GF-D8 (cell line): ENCODE data around the gene IQGAP3.
A peak's percentile ranks its signal among the peaks of the same experiment; 100 is the strongest.

ENCODE experiments used
- DNase-seq: peaks from one replicate; lab custom pipeline; 2025; lab: John Stamatoyannopoulos, UW

The IQGAP3 gene

GRCh38 chr1:156566436-156566835 lies 5.9 kb downstream of the IQGAP3 start:
- no peak for DNase-seq

DNA sequence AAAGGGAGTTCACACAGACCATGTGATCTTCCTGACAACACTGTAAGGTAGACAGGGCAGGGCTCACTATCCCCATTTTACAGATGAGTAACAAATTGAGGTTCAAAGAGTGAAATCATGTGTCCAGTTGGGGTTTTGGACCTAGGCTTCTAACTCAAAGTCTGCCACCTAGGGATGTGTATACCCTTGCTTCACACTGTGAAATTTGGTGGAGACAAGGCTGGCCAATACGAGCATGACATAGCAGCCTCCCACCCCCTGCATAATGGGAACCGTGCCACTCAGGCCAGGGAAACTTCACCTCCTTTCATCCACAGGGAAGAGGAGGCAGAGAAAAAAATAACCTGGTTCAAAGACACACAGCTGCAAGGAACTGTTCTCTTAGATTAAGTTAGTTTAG lies 6.8 kb downstream of the IQGAP3 start:
- no peak for DNase-seq

DNA sequence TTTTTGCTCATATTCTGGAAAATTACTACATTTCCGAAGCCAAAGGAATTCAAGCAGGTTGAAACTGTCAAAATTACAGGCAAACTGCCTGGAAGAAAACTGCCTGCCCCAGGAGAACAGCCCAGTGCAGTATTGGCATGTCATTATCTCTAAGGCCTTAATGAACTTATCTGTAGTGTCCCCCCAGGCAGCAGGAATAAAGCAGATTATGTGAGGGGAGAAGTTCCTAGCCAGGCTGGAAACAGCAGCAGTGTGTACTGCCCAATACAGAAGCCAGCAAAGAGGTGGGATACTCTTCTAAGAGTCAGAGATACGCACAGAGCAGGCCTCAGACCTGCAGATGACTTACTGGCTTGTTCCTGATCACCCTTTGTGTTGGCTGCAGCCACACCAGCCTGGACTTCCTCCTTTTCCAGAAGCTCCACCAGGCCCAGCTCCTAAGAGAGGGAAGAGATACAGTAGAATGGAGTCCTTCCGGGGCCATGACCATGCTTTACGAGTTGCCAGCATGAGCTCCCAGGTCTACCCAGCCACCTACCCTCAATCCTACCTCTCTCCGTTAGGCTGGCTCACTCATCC lies 11.7 kb downstream of the IQGAP3 start:
- DNase-seq: no peak

DNA sequence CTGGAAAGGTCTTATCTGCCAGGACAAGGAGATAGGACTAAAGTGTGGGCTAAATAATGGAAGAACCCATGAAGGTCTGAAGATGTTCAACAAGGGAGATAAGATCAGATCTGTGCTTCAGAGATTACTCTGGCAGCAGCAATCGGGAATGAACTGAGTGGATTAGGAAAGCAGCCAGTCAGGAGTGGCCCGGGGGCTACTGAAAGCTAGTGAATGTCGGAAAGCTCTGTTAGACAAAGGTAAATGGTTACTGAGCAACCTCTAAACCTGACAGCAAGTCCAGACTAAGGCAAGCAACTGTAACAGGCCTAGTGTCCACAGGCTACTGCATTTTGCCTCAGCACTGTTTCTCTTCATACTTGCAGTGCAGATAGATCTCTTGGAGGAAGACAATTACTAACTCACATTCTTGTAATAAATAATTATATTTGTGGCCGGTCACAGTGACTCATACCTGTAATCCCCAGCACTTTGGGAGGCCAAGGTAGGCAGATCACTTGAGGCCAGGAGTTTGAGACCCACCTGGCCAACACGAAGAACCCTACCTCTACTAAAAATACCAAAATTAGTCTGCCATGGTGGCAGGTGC lies 12.5 kb downstream of the IQGAP3 start:
- no peak for DNase-seq

- DNase-seq: no peak
Measured at GRCh38 chr1:156559086-156559796, 13.1 kb downstream of the IQGAP3 start.

- no peak for DNase-seq
Measured at GRCh38 chr1:156556354-156556753, 16.0 kb downstream of the IQGAP3 start.

- DNase-seq: no peak
Measured at GRCh38 chr1:156555715-156556114, 16.6 kb downstream of the IQGAP3 start.

- DNase-seq: no peak
Measured at GRCh38 chr1:156554971-156555370, 17.4 kb downstream of the IQGAP3 start.

DNA sequence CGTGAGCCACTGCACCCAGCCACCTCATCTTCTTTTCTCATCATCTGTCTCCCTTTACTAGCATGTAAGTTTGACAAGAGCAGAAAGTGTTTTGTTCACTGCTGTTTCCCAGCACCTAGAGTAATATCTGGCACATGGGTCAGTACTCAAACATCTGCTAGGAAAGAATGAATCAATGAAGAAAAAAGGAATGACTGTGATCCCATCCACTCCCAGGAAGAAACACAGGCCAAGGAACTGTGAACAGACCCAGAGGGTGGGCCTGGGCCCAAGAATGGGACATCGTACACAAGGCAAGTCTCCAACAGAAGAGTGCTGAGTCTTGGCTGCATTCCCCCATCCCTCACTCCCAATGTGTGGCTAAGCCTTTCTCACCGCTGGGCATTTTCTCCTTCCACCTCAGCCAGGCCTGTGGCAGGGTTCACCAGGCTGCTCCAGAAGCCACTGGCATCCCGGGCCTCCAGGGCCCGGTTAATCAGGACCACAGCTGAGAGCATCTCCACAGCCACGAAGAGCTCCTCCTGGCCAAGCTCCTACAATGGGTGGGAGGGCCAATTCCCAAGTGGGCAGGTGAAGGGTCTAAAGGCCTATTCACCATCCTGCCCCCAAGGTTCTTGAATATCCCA lies 18.4 kb downstream of the IQGAP3 start:
- DNase-seq: no peak

- DNase-seq: peak; percentile 84
Measured at GRCh38 chr1:156552937-156553336, 19.4 kb downstream of the IQGAP3 start.

GRCh38 chr1:156552518-156552917 lies 19.8 kb downstream of the IQGAP3 start:
- DNase-seq: no peak

GRCh38 chr1:156551869-156552268 lies 20.5 kb downstream of the IQGAP3 start:
- no peak for DNase-seq

- no peak for DNase-seq
Measured at GRCh38 chr1:156551066-156551643, 21.2 kb downstream of the IQGAP3 start.

DNA sequence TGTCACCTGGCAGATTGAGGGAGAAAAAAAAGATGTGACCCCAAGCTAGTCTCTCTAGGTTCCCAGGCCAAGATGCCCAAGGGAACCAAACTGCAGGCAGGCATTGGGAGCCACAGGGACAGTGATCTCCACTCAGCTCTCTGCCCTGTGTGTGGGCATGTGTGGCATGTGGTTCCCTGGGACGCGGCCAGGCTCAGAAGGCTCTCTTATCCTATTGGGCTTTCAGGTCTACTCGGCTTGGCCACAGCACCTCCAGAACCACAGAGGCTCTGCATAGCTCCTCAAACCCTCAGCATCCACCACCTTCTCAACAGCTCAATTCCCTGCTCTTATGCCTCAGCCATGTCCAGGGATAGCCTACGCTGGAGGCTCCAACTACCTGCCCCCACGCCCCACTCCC lies 22.0 kb downstream of the IQGAP3 start:
- no peak for DNase-seq

GRCh38 chr1:156549831-156550230 lies 22.5 kb downstream of the IQGAP3 start:
- no peak for DNase-seq

- no peak for DNase-seq
Measured at GRCh38 chr1:156549390-156549789, 23.0 kb downstream of the IQGAP3 start.

DNA sequence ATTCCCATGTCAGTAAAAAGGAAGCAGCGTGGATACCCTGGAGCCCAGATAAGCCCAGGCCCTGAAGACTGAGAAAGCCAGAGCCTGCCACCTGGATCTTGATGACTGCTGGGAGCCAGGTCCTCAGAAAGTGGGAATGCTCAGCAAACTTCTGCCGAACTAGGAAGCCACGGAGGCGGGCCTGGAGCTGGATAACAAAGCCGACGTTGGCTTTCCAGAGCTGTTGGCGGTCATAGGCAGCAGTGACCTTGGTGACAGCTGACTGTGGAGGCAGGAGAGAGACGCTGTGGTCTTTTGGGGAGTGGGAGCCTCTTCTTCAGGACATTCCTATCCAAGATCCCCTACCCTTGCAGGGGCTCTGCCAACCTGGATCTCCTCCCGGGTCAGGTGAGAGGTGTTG lies 24.4 kb downstream of the IQGAP3 start:
- DNase-seq: no peak

DNA sequence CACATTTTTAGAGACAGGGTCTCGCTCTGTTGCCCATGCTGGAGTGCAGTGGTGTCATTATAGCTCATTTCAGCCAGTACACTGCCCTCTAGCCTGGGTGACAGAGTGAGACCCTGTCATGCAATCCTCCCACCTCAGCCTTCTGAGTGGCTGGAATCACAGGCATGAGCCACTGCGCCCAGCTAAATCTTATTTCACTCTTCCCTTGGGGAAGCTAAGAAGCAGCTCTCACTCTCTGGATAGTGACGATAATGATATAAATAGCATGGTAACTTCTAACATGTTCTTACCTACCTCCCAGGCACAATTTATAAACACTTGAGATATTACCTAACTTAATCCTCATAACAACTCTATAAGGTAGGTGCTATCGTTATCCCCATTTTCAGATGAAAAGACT lies 24.9 kb downstream of the IQGAP3 start:
- no peak for DNase-seq

- DNase-seq: no peak
Measured at GRCh38 chr1:156546267-156546666, 26.1 kb downstream of the IQGAP3 start.

GRCh38 chr1:156544592-156545102 lies 27.7 kb downstream of the IQGAP3 start:
- DNase-seq: no peak

GRCh38 chr1:156543066-156543465 lies 29.3 kb downstream of the IQGAP3 start:
- DNase-seq: no peak

- DNase-seq: no peak
Measured at GRCh38 chr1:156540955-156541354, 31.4 kb downstream of the IQGAP3 start.
